A673 (cell line): ENCODE measurements around the gene SENP7. TPM values are rescaled to one million over a fixed set of nuclear protein-coding genes. Genes with fewer than 3 reads are reported as not detected.

Source experiments
- BruUV-seq: library from RNA; stranded (reverse); fragments of 400-500 nt; replicated peaks from 2 replicates; lab custom pipeline; 2021; lab: Mats Ljungman, UMichigan
- CTCF ChIA-PET: fragments of 300-600 bp; sonication (Branson Sonifier 250); formaldehyde crosslinking; loops from one replicate; lab custom pipeline; 2022; ENCODE audit warnings: antibody characterized with exemption; lab: Charles Lee
- POLR2A ChIA-PET: fragments of 300-600 bp; sonication (Branson Sonifier 250); formaldehyde crosslinking; loops from one replicate; lab custom pipeline; 2022; ENCODE audit warnings: antibody characterized with exemption; ENCODE audit not compliant: low non-redundant PET; lab: Charles Lee
- DNase-seq: peaks from one replicate; pipeline ENCODE4 v3.0.0-alpha.2; 2015; ENCODE audit warnings: low spot score
- H3K27ac ChIP-seq: fragments of 200-600 bp; sonication (generic); 2 replicates; pipeline ENCODE4 v1.5.1; 2016; ENCODE audit warnings: mixed run types, low read depth, mild to moderate bottlenecking, mixed read lengths, antibody characterized with exemption, low read length; ENCODE audit not compliant: poor library complexity, severe bottlenecking
- H3K27me3 ChIP-seq: fragments of 200-600 bp; sonication (generic); replicated peaks from 2 replicates; pipeline ENCODE4 v1.6.1; 2017; ENCODE audit warnings: mixed run types, low read depth, mild to moderate bottlenecking, mixed read lengths, antibody characterized with exemption, low read length; ENCODE audit not compliant: insufficient read depth, poor library complexity
- H3K36me3 ChIP-seq: fragments of 200-600 bp; sonication (generic); 2 replicates; pipeline ENCODE4 v1.6.1; 2016; ENCODE audit warnings: mixed run types, mild to moderate bottlenecking, mixed read lengths, antibody characterized with exemption, low read length; ENCODE audit not compliant: insufficient read depth, poor library complexity, severe bottlenecking
- H3K4me1 ChIP-seq: fragments of 200-600 bp; sonication (generic); 2 replicates; pipeline ENCODE4 v1.6.1; 2017; ENCODE audit warnings: mixed run types, mild to moderate bottlenecking, mixed read lengths, antibody characterized with exemption, low read length; ENCODE audit not compliant: insufficient read depth, poor library complexity, severe bottlenecking
- H3K4me3 ChIP-seq: fragments of 200-600 bp; sonication (generic); 2 replicates; pipeline ENCODE4 v1.5.1; 2016; ENCODE audit warnings: low read depth, mixed run types, mild to moderate bottlenecking, mixed read lengths, low read length; ENCODE audit not compliant: poor library complexity, severe bottlenecking
- H3K9me3 ChIP-seq: fragments of 200-600 bp; sonication (generic); 2 replicates; pipeline ENCODE4 v1.6.1; 2016; ENCODE audit warnings: mixed run types, low read depth, mild to moderate bottlenecking, mixed read lengths, antibody characterized with exemption, low read length; ENCODE audit not compliant: poor library complexity, severe bottlenecking
- CTCF ChIP-seq: fragments of 300-800, 200-600 bp; sonication (generic); conservative IDR thresholded peaks from 2 replicates; pipeline ENCODE4 v1.5.1; 2017; ENCODE audit warnings: low read depth, mild to moderate bottlenecking, antibody characterized with exemption, low read length, moderate library complexity, mixed read lengths
- EZH2 ChIP-seq: fragments of 200-600 bp; sonication (generic); IDR thresholded peaks from 2 replicates; pipeline ENCODE4 v1.6.1; 2017; ENCODE audit warnings: borderline replicate concordance, low read depth, mild to moderate bottlenecking, mixed read lengths, antibody characterized with exemption, low read length; ENCODE audit not compliant: poor library complexity, severe bottlenecking
- intact Hi-C: fragments of 100-400 bp; cut with micrococcal nuclease; formaldehyde crosslinking; loops from one replicate; pipeline ENCODE4 v1.10.0; 2022; ENCODE audit not compliant: unreplicated experiment
- total RNA-seq: library from RNA; stranded (reverse); gene quantifications from 2 replicates; pipeline ENCODE4 v1.2.3, GENCODE V29; 2021

SENP7 gene
- total RNA-seq, 1 experiment from 2014 or later: 10.2 TPM

DNA sequence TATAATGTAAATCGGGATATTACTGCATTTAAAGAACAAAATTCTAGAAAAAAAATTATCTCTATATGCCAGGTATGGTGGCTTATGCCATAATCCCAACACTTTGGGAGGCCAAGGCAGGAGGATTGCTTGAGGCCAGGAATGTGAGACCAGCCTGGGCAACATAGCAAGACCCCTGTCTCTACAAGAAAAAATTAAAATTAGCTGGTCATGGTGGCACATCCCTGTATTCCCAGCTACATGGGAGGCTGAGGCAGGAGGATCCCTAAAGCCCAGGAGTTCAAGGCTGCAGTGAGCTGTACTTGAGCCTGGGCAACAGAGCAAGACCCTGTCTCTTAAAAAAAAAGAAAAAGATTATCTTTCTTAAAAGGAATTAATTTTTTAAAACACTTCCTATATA, 12.8 kb downstream of the SENP7 start:
- ChIA-PET CTCF (no interaction called here), POLR2A (no interaction called here)
- Histone ChIP-seq H3K9me3 (no peaks in the 10 kb centered on the region), H3K4me3 (no peak overlapping the region), H3K36me3 (no peaks in the 10 kb centered on the region), H3K27me3 (no peaks in the 10 kb centered on the region), H3K4me1 (no peaks in the 10 kb centered on the region), H3K27ac (no peak overlapping the region)
- TF ChIP-seq EZH2 (no peak), CTCF (no peak)
- DNase-seq: no peak
- BruUV-seq: no TSS peak
- intact Hi-C loops: no loop called here

DNA sequence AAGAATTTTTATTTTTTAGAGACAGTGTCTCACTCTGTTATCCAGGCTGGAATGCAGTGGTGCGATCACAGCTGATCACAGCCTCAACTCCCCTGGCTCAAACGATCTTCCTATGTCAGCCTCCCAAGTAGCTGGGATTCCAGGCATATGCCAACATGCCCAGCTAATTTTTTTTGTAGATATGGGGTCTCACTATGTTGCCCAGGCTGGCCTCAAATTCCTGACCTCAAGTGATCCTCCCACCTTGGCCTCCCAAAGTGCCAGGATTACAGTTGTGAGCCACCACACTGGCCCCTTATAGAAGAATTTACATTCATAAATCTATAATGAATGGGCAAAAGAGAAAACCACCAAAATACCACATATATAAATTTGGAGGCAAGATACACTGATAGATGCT, 15.2 kb downstream of the SENP7 start:
- TF ChIP-seq CTCF: no peak
- TF ChIP-seq EZH2: no peak
- CTCF ChIA-PET: no interaction called here
- no peak overlapping the region for H3K27ac ChIP-seq
- POLR2A ChIA-PET: no interaction called here
- no peak for DNase-seq
- H3K27me3 ChIP-seq: no peaks in the 10 kb centered on the region
- H3K4me3 ChIP-seq: no peak overlapping the region
- H3K36me3 ChIP-seq: no peaks in the 10 kb centered on the region
- no peaks in the 10 kb centered on the region for H3K4me1 ChIP-seq
- no peaks in the 10 kb centered on the region for H3K9me3 ChIP-seq
- intact Hi-C loops: no loop called here
- BruUV-seq: no TSS peak

- POLR2A ChIA-PET: no interaction called here
- CTCF ChIA-PET: no interaction called here
- no peak for DNase-seq
- BruUV-seq: no TSS peak
- Histone ChIP-seq H3K4me1 (no peaks in the 10 kb centered on the region), H3K27me3 (no peaks in the 10 kb centered on the region), H3K27ac (no peak overlapping the region), H3K36me3 (no peaks in the 10 kb centered on the region), H3K4me3 (no peak overlapping the region), H3K9me3 (no peaks in the 10 kb centered on the region)
- no peak for TF ChIP-seq EZH2
- TF ChIP-seq CTCF: no peak
- intact Hi-C loops: no loop called here
Measured at GRCh38 chr3:101495552-101495951, 17.5 kb downstream of the SENP7 start.
